Smooth muscle cell (in vitro differentiated cells): ENCODE measurements around the gene CWF19L2. TPM values are rescaled to one million over a fixed set of nuclear protein-coding genes. Genes with fewer than 3 reads are reported as not detected.

Source experiments
- DNase-seq: peaks from one replicate; lab custom pipeline; 2025; ENCODE audit not compliant: unreplicated experiment; lab: John Stamatoyannopoulos, UW
- H2AFZ ChIP-seq: fragments of 200-600 bp; sonication (generic); 2 replicates; pipeline ENCODE4 v1.6.0; 2016; ENCODE audit warnings: antibody characterized with exemption, low read depth, mild to moderate bottlenecking
- H3F3A ChIP-seq: fragments of 200-600 bp; sonication (generic); 2 replicates; pipeline ENCODE4 v1.6.0; 2017; ENCODE audit warnings: antibody characterized with exemption, low read depth
- H3K27ac ChIP-seq: fragments of 200-600 bp; sonication (generic); 2 replicates; pipeline ENCODE4 v1.5.1; 2016; ENCODE audit warnings: low read depth, mild to moderate bottlenecking
- H3K27me3 ChIP-seq: fragments of 200-600 bp; sonication (generic); 2 replicates; pipeline ENCODE4 v1.6.1; 2016; ENCODE audit warnings: low read depth, mild to moderate bottlenecking
- H3K36me3 ChIP-seq: fragments of 200-600 bp; sonication (generic); 2 replicates; pipeline ENCODE4 v1.5.1; 2016; ENCODE audit warnings: low read depth
- H3K4me1 ChIP-seq: fragments of 200-600 bp; sonication (generic); 2 replicates; pipeline ENCODE4 v1.5.1; 2016; ENCODE audit warnings: low read depth
- H3K4me2 ChIP-seq: fragments of 200-600 bp; sonication (generic); 2 replicates; pipeline ENCODE4 v1.6.0; 2016; ENCODE audit warnings: mild to moderate bottlenecking
- H3K4me3 ChIP-seq: fragments of 200-600 bp; sonication (generic); 2 replicates; pipeline ENCODE4 v1.5.1; 2016; ENCODE audit warnings: mild to moderate bottlenecking
- H3K79me2 ChIP-seq: fragments of 200-600 bp; sonication (generic); 2 replicates; pipeline ENCODE4 v1.6.0; 2016; ENCODE audit warnings: low read depth, mild to moderate bottlenecking
- H3K9ac ChIP-seq: fragments of 200-600 bp; sonication (generic); 2 replicates; pipeline ENCODE4 v1.6.0; 2016; ENCODE audit warnings: low read depth
- H3K9me3 ChIP-seq: fragments of 200-600 bp; sonication (generic); replicated peaks from 2 replicates; pipeline ENCODE4 v1.5.1; 2016; ENCODE audit warnings: low read depth
- H4K20me1 ChIP-seq: fragments of 200-600 bp; sonication (generic); 2 replicates; pipeline ENCODE4 v1.6.0; 2016; ENCODE audit warnings: low read depth
- WGBS: methylation state at CpG from one replicate; pipeline ENCODE4 v1.1.7; 2016; ENCODE audit warnings: low lambda C conversion rate; 5-methylcytosine and 5-hydroxymethylcytosine counted together
- polyA plus RNA-seq: library from polyadenylated mRNA; unstranded; fragments of >200 nt; fragmentation: Nextera tagmentation; extraction: Ambion mirVana; gene quantifications from 2 replicates; pipeline ENCODE4 v1.2.1, GENCODE V29; 2016
- total RNA-seq: library from RNA; depleted of rRNA; stranded (reverse); fragments of >200 nt; gene quantifications from 2 replicates; pipeline ENCODE4 v1.2.3, GENCODE V29; 2014
- TF ChIP-seq, protein P1 (sequence below): fragments of 200-600 bp; sonication (generic); IDR thresholded peaks from 2 replicates; pipeline ENCODE4 v1.5.1; 2017; ENCODE audit warnings: borderline replicate concordance, mild to moderate bottlenecking, antibody characterized with exemption; ENCODE audit not compliant: insufficient read depth, poor library complexity, severe bottlenecking

The CWF19L2 gene
- total and polyA plus RNA-seq, 2 experiments from 2014 or later = 4.2 to 17.6 TPM

DNA sequence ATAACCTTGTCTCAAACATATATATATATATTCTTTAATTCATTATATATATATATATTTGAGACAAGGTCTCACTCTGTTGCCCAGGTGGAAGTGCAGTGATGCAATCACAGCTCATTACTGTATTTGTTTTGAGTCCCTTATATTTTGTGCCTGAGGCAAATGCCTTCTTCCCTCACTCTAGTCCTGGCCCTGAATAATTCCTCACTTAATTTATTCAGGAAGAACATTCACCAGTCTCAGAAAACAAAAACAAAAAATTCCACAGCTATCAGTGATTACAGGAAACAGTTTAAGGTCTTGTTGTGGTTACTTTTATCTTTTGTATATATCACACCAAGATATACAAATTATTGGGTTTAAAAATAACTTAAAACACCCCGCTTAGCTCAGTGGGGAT lies 155.7 kb downstream of the CWF19L2 start:
- Histone ChIP-seq H3K9me3 (peaks cover 4% of the 10 kb centered on the region), H3K9ac (no peak overlapping the region), H3K4me1 (no peaks in the 10 kb centered on the region), H3K79me2 (no peaks in the 10 kb centered on the region), H2AFZ (no peak overlapping the region), H4K20me1 (no peaks in the 10 kb centered on the region), H3K27ac (no peak overlapping the region), H3F3A (no peaks in the 10 kb centered on the region), H3K4me2 (no peak overlapping the region), H3K27me3 (no peaks in the 10 kb centered on the region), H3K4me3 (no peak overlapping the region), H3K36me3 (no peaks in the 10 kb centered on the region)
- DNase-seq = no peak
- TF ChIP-seq, protein P1, sequence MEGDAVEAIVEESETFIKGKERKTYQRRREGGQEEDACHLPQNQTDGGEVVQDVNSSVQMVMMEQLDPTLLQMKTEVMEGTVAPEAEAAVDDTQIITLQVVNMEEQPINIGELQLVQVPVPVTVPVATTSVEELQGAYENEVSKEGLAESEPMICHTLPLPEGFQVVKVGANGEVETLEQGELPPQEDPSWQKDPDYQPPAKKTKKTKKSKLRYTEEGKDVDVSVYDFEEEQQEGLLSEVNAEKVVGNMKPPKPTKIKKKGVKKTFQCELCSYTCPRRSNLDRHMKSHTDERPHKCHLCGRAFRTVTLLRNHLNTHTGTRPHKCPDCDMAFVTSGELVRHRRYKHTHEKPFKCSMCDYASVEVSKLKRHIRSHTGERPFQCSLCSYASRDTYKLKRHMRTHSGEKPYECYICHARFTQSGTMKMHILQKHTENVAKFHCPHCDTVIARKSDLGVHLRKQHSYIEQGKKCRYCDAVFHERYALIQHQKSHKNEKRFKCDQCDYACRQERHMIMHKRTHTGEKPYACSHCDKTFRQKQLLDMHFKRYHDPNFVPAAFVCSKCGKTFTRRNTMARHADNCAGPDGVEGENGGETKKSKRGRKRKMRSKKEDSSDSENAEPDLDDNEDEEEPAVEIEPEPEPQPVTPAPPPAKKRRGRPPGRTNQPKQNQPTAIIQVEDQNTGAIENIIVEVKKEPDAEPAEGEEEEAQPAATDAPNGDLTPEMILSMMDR = no peak
- 39% methylated on average over 1 of the region's 1 CpG for WGBS

GRCh38 chr11:107293677-107294344 lies 163.8 kb downstream of the CWF19L2 start:
- Histone ChIP-seq H3K79me2 (no peaks in the 10 kb centered on the region), H3K9me3 (peaks cover 4% of the 10 kb centered on the region), H3K4me3 (no peak overlapping the region), H3K27me3 (no peaks in the 10 kb centered on the region), H3K27ac (no peak overlapping the region), H3K9ac (no peak overlapping the region), H3F3A (no peaks in the 10 kb centered on the region), H3K4me1 (no peaks in the 10 kb centered on the region), H4K20me1 (no peaks in the 10 kb centered on the region), H3K4me2 (no peak overlapping the region), H2AFZ (no peak overlapping the region), H3K36me3 (no peaks in the 10 kb centered on the region)
- DNase-seq = no peak
- WGBS = 82% methylated on average over 13 of the region's 13 CpGs
- TF ChIP-seq, protein P1 = no peak

- Histone ChIP-seq H3K79me2 (no peaks in the 10 kb centered on the region), H3F3A (no peaks in the 10 kb centered on the region), H3K27ac (no peak overlapping the region), H3K4me3 (no peak overlapping the region), H3K4me2 (no peak overlapping the region), H2AFZ (no peak overlapping the region), H3K9me3 (no peaks in the 10 kb centered on the region), H3K27me3 (no peaks in the 10 kb centered on the region), H3K36me3 (no peaks in the 10 kb centered on the region), H3K4me1 (no peaks in the 10 kb centered on the region), H4K20me1 (no peaks in the 10 kb centered on the region), H3K9ac (no peak overlapping the region)
- TF ChIP-seq, protein P1 = no peak
- WGBS = 88% methylated on average over 1 of the region's 1 CpG
- no peak for DNase-seq
Observed at GRCh38 chr11:107282195-107282594, 175.4 kb downstream of the CWF19L2 start.

Other genes starting within 250 kb of the CWF19L2 start
- 8.4 and 12.4 TPM in 2 replicates for gene ALKBH8, start 107.9 kb upstream of the CWF19L2 start, total RNA-seq
- gene ALKBH8, start 107.9 kb upstream of the CWF19L2 start, polyA plus RNA-seq = 2.8 and 3.8 TPM in 2 replicates
- 0.94 and 1.4 TPM in 2 replicates for gene ELMOD1, start 133.3 kb upstream of the CWF19L2 start, total RNA-seq
- gene ELMOD1, start 133.3 kb upstream of the CWF19L2 start, polyA plus RNA-seq = 0.24 TPM in 1 of 2 replicates, not detected in the other